Fibroblast of villous mesenchyme (primary cell): Measurements from ENCODE around the gene RAB35. TPM values are rescaled to one million over a fixed set of nuclear protein-coding genes. Genes with fewer than 3 reads are reported as not detected.
A peak's percentile ranks its signal among the peaks of the same experiment; 100 is the strongest.

Experiments
- DNase-seq: peaks from one replicate; pipeline ENCODE4 v3.0.0-alpha.2; 2010; ENCODE audit warnings: low read depth
- H3K4me3 ChIP-seq: 2 replicates; pipeline ENCODE4 v1.5.1; 2011; ENCODE audit warnings: low read depth, mild to moderate bottlenecking, low read length
- CTCF ChIP-seq: IDR thresholded peaks from 2 replicates; pipeline ENCODE4 v1.5.1; 2012; ENCODE audit warnings: low read depth, mild to moderate bottlenecking, low read length; ENCODE audit not compliant: insufficient read depth
- total RNA-seq: library from RNA; depleted of rRNA; stranded (reverse); fragments of >200 nt; gene quantifications from 2 replicates; pipeline ENCODE4 v1.2.3, GENCODE V29; 2012

Gene RAB35
- total RNA-seq, 1 donor: 24.6 TPM

- TF ChIP-seq CTCF: no peak
- DNase-seq: no peak
- H3K4me3 ChIP-seq: no peak overlapping the region
Observed at GRCh38 chr12:120134307-120134980, 17.9 kb upstream of the RAB35 start.

GRCh38 chr12:120132863-120133385 lies 16.4 kb upstream of the RAB35 start:
- DNase-seq: no peak
- TF ChIP-seq CTCF: no peak
- no peak overlapping the region for H3K4me3 ChIP-seq

- no peak overlapping the region for H3K4me3 ChIP-seq
- no peak for TF ChIP-seq CTCF
- no peak for DNase-seq
Observed at GRCh38 chr12:120132054-120132836, 15.7 kb upstream of the RAB35 start.

- DNase-seq: no peak
- H3K4me3 ChIP-seq: no peak overlapping the region
- TF ChIP-seq CTCF: no peak
Observed at GRCh38 chr12:120131116-120131515, 14.6 kb upstream of the RAB35 start.

- no peak for DNase-seq
- TF ChIP-seq CTCF: no peak
- H3K4me3 ChIP-seq: no peak overlapping the region
Observed at GRCh38 chr12:120130011-120130410, 13.5 kb upstream of the RAB35 start.

GRCh38 chr12:120126635-120127005 lies 10.1 kb upstream of the RAB35 start:
- DNase-seq: peak; percentile 18
- no peak overlapping the region for H3K4me3 ChIP-seq
- no peak for TF ChIP-seq CTCF
